Tibial nerve (tissue), 4 donors: Measurements from ENCODE around the gene ARL8B.

Experiments used
- EP300 ChIP-seq, 2 donors: sonication (generic); formaldehyde crosslinking; IDR thresholded peaks; one replicate each; pipeline ENCODE4 v1.6.1; 2017; ENCODE audit warnings: antibody characterized with exemption in 2 of 2, mild to moderate bottlenecking in 1 of 2
- POLR2A ChIP-seq, 2 donors: fragments of 450-650 bp; IDR thresholded peaks; one replicate each; pipeline ENCODE4 v1.6.1; 2017; ENCODE audit warnings: antibody characterized with exemption in 2 of 2, mild to moderate bottlenecking in 2 of 2, moderate library complexity in 2 of 2
- TF ChIP-seq, protein P1 (sequence below), 5 experiments: fragments of 200-600 bp in 3 of 5; fragments of 450-650 bp in 2 of 5; sonication (generic) in 3 of 5; IDR thresholded peaks; one replicate each; pipeline ENCODE4 v1.5.1; 2016 to 2019; ENCODE audit warnings: antibody characterized with exemption in 5 of 5, mild to moderate bottlenecking in 3 of 5, moderate library complexity in 2 of 5

DNA sequence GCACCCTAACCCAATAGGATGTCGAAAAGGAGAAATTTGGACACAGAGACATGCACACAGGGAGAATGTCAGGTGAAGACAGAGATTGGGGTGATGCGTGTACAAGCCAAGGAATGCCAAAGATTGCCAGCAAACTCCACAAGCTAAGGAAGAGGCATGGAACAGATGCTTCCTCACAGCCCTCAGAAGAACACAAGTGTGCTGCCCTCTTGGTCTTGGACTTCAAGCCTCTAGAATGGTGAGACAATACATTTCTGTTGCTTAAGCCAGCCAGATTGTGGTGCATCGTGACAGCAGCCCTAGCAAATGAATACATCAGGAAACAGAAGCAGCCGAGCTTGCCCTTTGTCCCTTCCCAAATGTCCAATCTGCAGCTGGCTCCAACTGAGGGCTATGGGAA lies 23.7 kb upstream of the ARL8B start:
- TF ChIP-seq, protein P1, sequence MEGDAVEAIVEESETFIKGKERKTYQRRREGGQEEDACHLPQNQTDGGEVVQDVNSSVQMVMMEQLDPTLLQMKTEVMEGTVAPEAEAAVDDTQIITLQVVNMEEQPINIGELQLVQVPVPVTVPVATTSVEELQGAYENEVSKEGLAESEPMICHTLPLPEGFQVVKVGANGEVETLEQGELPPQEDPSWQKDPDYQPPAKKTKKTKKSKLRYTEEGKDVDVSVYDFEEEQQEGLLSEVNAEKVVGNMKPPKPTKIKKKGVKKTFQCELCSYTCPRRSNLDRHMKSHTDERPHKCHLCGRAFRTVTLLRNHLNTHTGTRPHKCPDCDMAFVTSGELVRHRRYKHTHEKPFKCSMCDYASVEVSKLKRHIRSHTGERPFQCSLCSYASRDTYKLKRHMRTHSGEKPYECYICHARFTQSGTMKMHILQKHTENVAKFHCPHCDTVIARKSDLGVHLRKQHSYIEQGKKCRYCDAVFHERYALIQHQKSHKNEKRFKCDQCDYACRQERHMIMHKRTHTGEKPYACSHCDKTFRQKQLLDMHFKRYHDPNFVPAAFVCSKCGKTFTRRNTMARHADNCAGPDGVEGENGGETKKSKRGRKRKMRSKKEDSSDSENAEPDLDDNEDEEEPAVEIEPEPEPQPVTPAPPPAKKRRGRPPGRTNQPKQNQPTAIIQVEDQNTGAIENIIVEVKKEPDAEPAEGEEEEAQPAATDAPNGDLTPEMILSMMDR (IDR thresholded peaks at IDR 0.05), result no peak
- TF ChIP-seq EP300 (IDR thresholded peaks at IDR 0.05), result no peak
- no peak for TF ChIP-seq POLR2A (IDR thresholded peaks at IDR 0.05)
